GM13977 (cell line): ENCODE measurements around the gene NEIL1.
"Not testable (repeated sequence)": the region's sequence is repeated elsewhere in the genome, so short reads cannot be mapped to it uniquely, and the experiment has no call there.

Source experiments
- DNase-seq: peaks from one replicate; pipeline ENCODE4 v3.0.0; 2012; ENCODE audit warnings: low spot score
- CTCF ChIP-seq: IDR thresholded peaks from 2 replicates; pipeline ENCODE4 v1.5.1; 2012; ENCODE audit warnings: mild to moderate bottlenecking, control low read depth; ENCODE audit not compliant: insufficient read depth; ENCODE audit errors: extremely low read depth, missing control alignments
- in situ Hi-C: fragments of 300-500 bp; cut with MboI; formaldehyde crosslinking; loops from one replicate; pipeline ENCODE4 v1.12.0; 2022; ENCODE audit warnings: low sequenced_read_pairs, low pct_unique_long_range_greater_than_20kb, mixed read lengths, inconsistent platforms; ENCODE audit not compliant: unreplicated experiment

The NEIL1 gene

GRCh38 chr15:75346796-75347221, at the start of gene NEIL1:
Gene NEIL1 (plus strand): TSS chr15:75347039. CDS start chr15:75348906, 1,867 bp downstream.
- no peak for DNase-seq
- TF ChIP-seq CTCF = no peak
- in situ Hi-C loops = no loop called here

GRCh38 chr15:75298541-75299310, 48.1 kb upstream of the NEIL1 start:
- DNase-seq, in situ Hi-C loops: not testable (repeated sequence)

- TF ChIP-seq CTCF = peak; percentile 48
- not testable (repeated sequence) for DNase-seq
Measured at GRCh38 chr15:75299311-75299688, 47.5 kb upstream of the NEIL1 start.

GRCh38 chr15:75300026-75300425, 46.8 kb upstream of the NEIL1 start:
- DNase-seq = not testable (repeated sequence)
- in situ Hi-C loops = loop anchor here (25.0 kb wide), 1 partner anchor 138 kb away; no protein-coding TSS in a partner anchor

More at GRCh38 chr15:75299311-75299688, 47.5 kb upstream of the NEIL1 start:
- in situ Hi-C loops = not testable (repeated sequence)

- in situ Hi-C loops = loop anchor here (25.0 kb wide), 1 partner anchor 140 kb away; no protein-coding TSS in a partner anchor
- no peak for TF ChIP-seq CTCF
- no peak for DNase-seq
Measured at GRCh38 chr15:75302318-75302717, 44.5 kb upstream of the NEIL1 start.

- DNase-seq = not testable (repeated sequence)
- in situ Hi-C loops = loop anchor here (25.0 kb wide), 1 partner anchor 140 kb away; no protein-coding TSS in a partner anchor
Measured at GRCh38 chr15:75302753-75303152, 44.1 kb upstream of the NEIL1 start.

- in situ Hi-C loops = loop anchor here (25.0 kb wide), 1 partner anchor 144 kb away; no protein-coding TSS in a partner anchor
- DNase-seq = no peak
- no peak for TF ChIP-seq CTCF
Measured at GRCh38 chr15:75306188-75306587, 40.7 kb upstream of the NEIL1 start.

- peak; percentile 43 for TF ChIP-seq CTCF
- peak; percentile 38 for DNase-seq
- in situ Hi-C loops = loop anchor here (25.0 kb wide), 1 partner anchor 146 kb away; no protein-coding TSS in a partner anchor
Measured at GRCh38 chr15:75307778-75308390, 39.0 kb upstream of the NEIL1 start.
